ES-I3 (cell line): ENCODE results near the gene ICOSLG.

Experiments used
- H3K36me3 ChIP-seq: 2 replicates; pipeline ENCODE4 v1.6.1; 2013; ENCODE audit warnings: mild to moderate bottlenecking, low read length, control low read depth, moderate library complexity; ENCODE audit not compliant: insufficient read depth
- H3K4me1 ChIP-seq: 2 replicates; pipeline ENCODE4 v1.6.1; 2013; ENCODE audit warnings: mild to moderate bottlenecking, control low read depth, low read length; ENCODE audit not compliant: insufficient read depth
- H3K9ac ChIP-seq: 2 replicates; pipeline ENCODE4 v1.6.1; 2013; ENCODE audit warnings: low read depth, mild to moderate bottlenecking, low read length, moderate library complexity
- H3K9me3 ChIP-seq: 2 replicates; pipeline ENCODE4 v1.6.1; 2013; ENCODE audit warnings: mild to moderate bottlenecking, low read length, moderate library complexity; ENCODE audit not compliant: control insufficient read depth, insufficient read depth

The ICOSLG gene

DNA sequence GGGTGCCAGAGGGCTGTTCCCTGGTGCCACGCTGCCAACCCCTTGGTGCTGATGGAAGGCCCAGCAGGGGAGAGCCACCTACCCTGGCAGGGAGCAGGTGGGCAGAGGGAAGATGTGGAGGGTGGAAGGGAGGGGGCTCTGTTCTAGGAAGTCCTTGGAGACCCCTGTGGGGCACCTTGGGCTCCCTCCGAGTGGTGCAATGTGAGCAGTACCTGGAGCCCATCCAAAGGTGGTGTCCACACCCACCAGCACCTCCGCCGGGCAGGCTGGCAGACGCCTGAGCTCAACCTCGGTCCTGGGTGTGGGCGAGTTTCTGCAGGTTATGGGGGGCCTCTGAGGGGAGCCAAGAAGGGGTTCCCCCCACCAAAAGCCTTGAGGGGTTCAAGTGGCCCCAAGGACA lies 32.3 kb upstream of the ICOSLG start:
- no peaks in the 10 kb centered on the region for H3K4me1 ChIP-seq
- H3K36me3 ChIP-seq, result no peaks in the 10 kb centered on the region
- H3K9me3 ChIP-seq, result no peaks in the 10 kb centered on the region

DNA sequence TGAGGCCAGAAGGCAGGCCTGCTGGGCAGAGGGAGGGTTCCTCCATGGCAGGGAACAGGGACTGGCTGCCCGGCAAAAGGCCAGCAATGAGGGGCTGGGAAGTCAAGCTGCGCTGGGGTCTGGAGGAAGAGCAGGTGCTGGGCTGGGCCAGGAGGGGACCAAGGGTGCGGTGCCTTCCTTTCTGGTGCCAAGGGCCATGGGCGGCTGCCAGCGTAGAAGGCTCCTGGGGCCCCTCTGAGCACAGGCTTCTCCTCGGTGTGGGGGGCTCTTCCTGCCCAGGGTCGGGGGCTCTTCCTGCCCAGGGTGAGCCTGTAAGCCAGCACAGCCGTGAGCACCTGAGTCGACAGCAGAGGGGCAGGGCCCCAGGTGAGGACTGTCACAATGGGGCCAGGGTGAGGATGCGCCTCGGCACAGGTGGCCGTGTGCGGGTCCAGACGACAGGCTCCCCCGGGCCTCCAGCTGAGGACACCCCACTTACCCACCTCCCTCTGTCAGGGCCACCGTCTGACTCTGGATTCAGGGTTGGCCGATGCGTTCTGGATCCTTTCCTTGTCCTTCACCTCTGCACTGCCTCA lies 31.6 kb upstream of the ICOSLG start:
- H3K36me3 ChIP-seq, result no peaks in the 10 kb centered on the region
- H3K4me1 ChIP-seq, result no peaks in the 10 kb centered on the region
- no peaks in the 10 kb centered on the region for H3K9me3 ChIP-seq
- H3K9ac ChIP-seq, result no peak overlapping the region

More for the DNA sequence above, 32.3 kb upstream of the ICOSLG start:
- no peak overlapping the region for H3K9ac ChIP-seq

DNA sequence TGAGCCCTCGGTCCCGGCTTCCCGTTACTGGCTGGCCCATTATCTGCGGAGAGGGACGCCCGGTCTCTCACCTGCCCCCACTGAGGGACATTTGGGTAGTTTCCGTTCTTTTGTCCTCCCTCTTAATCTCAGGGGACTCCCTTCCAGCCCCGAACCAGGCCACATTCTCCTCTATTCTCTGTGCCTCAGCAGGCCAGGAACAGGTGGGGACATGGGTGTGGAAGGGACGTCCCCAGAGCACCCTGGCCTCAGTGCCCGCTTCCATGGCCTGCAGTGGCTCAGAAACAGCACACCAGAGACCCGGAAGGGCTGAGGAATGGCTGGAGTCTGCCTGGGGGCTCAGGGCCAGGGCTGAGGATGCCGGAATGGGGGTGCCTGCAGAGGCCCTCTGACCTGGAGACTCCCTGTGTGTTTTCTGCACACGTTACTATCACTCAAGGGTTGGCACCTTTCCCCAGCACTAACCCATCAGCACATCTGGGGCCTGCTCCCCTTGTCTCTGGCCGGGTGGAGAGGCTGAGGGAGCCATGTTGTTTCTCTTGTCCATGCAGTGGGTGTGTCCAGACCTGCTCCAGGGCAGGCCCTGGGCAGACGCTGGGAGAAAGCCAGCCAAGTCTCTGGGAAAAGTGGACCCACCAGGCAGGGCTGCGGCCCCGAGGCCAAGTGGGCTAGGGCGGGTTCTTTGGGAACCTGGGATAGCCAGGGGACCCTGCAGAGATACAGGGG lies 31.0 kb upstream of the ICOSLG start:
- H3K4me1 ChIP-seq, result no peaks in the 10 kb centered on the region
- no peak overlapping the region for H3K9ac ChIP-seq
- no peaks in the 10 kb centered on the region for H3K9me3 ChIP-seq
- H3K36me3 ChIP-seq, result no peaks in the 10 kb centered on the region

DNA sequence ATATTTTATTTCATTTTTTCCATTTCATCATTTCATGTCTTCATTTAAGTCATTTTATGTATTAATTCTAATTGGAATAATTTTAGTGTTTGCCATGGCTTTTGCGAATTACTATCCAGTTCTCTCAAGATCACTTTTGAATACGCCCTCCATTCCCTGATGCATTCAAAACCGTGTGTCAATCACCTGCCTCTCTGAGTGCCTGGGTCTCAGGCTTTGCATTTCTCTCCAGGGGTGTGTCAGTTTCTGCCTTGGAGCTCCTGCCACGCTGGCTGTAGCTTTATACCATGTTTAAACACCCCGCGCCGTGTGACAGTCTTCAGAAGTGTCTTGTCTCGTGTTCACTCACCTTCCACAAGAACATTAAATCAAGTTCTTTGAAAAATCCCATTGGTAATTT lies 28.3 kb upstream of the ICOSLG start:
- Histone ChIP-seq H3K9ac (no peak overlapping the region), H3K9me3 (no peaks in the 10 kb centered on the region), H3K4me1 (no peaks in the 10 kb centered on the region), H3K36me3 (no peaks in the 10 kb centered on the region)

DNA sequence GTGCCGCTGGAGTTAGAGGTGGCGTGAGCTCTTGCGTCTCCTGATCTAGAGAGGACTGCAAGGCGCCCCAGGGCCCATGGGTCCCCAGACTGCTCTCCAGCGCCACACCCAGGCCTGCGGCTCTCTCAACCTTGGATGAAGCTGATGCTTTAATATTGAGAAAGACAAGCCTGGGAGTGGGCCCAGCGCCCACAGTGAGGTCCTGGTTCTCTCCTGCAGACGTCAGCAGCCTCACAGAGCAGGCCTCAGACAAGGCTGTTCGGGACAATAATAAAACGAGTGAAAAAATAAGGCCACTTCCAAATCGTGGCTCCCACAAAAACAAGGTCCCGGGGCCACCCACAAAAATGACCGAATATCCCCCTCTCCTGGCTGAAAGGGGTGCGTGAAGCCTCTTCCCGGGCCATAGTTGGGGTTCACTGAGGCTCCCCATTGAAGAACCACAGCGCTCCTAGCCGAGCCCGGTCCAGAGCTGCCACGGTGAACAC lies 27.0 kb upstream of the ICOSLG start:
- Histone ChIP-seq H3K9me3 (no peaks in the 10 kb centered on the region), H3K9ac (no peak overlapping the region), H3K36me3 (no peaks in the 10 kb centered on the region), H3K4me1 (peaks cover 8% of the 10 kb centered on the region; the same call in 1 of the 2 replicates)

DNA sequence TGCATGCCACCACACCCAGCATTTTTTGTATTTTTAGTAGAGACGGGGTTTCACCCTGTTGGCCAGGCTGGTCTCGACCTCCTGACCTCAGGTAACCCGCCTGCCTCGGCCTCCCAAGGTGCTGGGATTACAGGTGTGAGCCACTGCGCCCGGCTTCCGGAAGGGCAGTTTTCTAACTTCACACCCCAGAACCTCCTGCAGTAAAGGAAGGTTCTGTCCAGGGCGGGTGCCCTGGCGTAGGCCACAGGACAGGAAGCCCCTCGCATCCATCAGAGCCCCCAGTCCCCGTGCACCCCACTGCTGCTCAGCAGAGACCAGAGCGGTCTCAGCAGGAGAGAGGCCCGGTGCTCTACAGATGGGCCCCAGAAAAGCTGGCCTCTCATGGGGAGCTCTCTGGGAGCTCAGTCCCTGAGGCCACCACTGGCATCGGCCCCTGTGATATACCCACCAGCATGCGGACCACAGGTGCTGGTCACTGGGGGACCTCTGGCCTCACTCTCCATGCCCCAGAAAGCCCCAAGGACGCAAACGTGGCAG lies 25.1 kb upstream of the ICOSLG start:
- peaks cover 8% of the 10 kb centered on the region; the same call in 1 of the 2 replicates for H3K4me1 ChIP-seq
- H3K36me3 ChIP-seq, result no peaks in the 10 kb centered on the region
- no peaks in the 10 kb centered on the region for H3K9me3 ChIP-seq
- H3K9ac ChIP-seq, result no peak overlapping the region

DNA sequence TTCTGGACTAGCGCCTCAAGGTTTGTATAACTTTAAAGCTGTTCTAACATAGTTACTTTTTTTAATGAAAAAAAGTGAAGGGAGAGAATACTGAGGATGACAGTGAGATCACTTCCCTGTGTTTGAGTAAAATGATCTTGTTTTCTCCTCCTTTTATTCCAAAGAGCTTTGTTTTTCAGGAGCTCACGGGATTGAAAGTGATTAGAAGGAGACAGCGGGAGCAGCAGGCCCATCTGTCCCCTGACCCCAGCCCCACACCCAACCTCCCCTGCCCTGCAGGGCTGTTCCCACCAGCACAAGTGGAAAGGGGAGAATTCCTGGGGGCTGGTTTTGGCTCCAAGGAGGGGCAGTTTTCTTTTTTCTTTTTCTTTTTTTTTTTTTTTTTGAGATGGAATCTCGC lies 23.0 kb upstream of the ICOSLG start:
- no peaks in the 10 kb centered on the region for H3K36me3 ChIP-seq
- no peaks in the 10 kb centered on the region for H3K9me3 ChIP-seq
- H3K4me1 ChIP-seq, result peaks cover 8% of the 10 kb centered on the region; the same call in 1 of the 2 replicates
- 0 out of 2 replicates have a peak overlapping the region, but pooled peaks have one; percentile 37 for H3K9ac ChIP-seq

DNA sequence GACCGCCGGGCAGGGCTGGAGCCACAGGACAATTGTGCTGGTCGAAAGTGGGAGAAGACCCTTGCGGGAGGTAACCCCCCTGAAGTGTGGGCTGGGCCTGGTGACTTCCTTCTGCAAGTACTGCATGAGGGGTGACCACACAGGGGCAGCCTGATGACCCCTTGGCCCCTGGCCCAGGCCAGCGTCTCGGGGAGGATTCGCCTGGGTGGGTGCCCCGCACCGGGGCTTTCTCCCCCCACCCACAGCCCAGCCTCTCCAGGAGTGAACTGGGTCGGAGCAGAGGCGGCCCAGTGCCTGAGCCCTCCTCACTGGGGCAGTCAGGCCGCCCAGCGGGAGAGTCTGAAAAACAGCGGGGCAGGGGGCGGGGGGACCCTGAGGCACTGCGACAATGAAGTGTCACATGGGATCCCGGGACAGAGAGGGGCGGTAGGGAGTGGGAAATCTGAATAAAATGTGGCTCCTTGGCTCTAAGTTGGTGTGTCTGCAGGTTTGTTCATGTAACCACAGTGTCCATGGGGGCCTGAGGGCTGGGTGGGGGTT lies 22.5 kb upstream of the ICOSLG start:
- peaks cover 8% of the 10 kb centered on the region; the same call in 1 of the 2 replicates for H3K4me1 ChIP-seq
- no peaks in the 10 kb centered on the region for H3K9me3 ChIP-seq
- no peaks in the 10 kb centered on the region for H3K36me3 ChIP-seq
- peak overlapping the region; percentile 37; the same call in 1 of the 2 replicates for H3K9ac ChIP-seq

DNA sequence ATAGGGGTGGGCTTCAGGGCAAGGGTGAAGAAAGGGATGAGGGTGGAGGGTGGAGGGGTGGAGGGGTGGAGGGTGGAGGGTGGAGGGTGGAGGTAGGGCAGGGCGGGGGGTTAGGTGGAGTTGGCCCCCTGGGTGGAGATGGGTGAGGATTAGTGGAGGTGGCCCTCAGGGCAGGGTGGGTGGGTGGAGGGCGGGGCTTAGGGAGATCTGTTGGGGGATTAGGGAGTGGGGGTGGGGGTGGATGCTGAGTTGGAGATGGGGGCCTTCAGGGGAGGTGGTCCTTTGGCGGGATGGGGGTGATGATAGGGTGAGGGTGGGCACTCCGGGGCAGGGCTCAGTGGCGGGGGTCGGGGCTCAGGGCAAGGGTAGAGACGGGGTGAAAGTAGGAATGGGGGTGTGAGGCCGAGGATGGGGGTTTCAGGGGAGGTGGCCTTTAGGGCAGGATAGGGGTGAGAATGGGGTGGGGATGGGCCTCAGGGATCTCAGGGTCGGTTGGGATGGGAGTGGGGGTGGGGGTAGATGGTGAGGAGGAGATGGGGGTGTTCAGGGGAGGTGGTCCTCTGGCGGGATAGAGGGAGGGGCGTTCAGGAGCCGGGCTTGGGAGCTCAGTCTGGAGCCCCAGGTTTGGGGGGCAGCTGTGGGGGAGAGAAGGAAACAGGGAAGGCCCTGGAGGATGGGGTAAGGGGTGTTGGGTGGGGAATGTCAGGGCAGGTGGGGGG lies 21.8 kb upstream of the ICOSLG start:
- no peak overlapping the region for H3K9ac ChIP-seq
- H3K9me3 ChIP-seq, result no peaks in the 10 kb centered on the region
- peaks cover 8% of the 10 kb centered on the region; the same call in 1 of the 2 replicates for H3K4me1 ChIP-seq
- no peaks in the 10 kb centered on the region for H3K36me3 ChIP-seq

DNA sequence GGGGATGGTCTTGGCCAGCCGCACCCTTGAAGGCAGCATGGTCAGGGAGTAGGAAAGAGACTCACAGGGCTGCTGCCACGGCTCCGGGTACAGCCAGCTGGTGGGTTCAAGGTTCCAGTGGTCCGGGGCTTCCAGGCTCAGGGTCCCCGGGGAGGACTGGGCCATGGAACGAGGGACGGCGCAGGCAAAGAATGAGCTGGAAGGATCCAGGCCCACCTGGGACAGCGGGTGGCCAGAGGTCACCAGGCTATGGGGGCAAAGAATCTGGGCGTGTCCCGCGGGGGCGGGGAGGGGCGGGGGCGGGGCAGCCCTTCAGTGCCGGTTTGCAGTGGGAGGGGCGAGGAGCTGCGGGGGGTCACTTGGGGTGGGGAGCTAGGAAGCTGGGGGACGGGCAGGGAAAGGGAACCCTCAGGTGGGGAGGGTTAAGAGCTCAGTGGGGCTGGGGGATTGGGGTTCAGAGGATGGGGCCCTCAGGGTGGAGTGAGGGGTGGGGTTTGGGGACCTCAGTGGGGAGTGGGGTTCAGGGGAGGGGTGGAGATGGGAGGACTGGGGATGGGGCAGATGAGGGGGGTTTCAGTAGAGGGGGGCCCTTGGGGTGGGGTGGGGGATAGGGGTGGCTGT lies 21.0 kb upstream of the ICOSLG start, which contains the start of gene DNMT3L:
DNMT3L (minus strand) TSS at position 223 of the 621 bp plus-strand sequence. CDS start 638 bp downstream, outside the sequence.
- Histone ChIP-seq H3K4me1 (peaks cover 8% of the 10 kb centered on the region; the same call in 1 of the 2 replicates), H3K9ac (no peak within 1 kb of the TSS; the same call in 1 of the 2 replicates)

DNA sequence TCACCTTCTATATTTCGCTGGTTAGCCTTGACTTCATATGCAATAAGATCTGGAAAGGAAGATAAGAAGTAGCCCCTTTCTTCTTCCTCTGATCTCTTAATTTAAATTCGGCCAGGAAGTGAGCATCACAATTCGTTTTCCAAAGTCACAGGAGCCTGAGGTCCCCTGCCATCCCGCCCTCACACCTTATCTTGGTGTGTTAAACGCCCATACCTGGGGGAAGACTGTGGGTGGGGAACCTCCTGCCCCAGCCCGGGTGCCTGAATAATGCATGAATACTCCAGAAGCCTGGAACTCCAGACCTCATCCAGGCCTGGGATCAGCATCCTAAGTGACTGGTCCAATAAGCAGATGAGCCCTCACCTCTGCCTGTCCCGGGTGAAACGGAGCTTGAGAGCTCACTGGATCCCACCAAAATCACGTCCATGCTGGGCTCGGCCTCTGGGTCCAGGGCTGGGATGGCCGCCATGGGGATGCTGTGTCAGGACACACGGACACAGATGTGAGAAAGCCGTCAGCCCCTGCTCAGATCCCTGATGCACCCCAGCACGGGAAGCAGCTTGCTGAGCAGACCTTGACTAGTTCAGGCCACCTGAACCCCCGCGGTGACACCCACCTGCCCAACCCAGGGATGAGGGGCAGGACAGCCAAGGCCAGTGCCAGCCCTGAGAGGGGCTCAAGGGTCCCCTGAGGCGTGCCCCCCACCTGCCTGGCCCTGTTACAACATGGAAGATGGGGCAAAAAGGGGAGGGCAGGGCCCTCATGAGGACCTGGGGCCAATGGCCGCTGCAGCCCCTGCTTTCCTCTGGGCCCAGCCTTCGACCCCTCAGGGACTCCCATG lies 20.3 kb upstream of the ICOSLG start:
- Histone ChIP-seq H3K36me3 (no peaks in the 10 kb centered on the region), H3K9me3 (no peaks in the 10 kb centered on the region), H3K9ac (no peak overlapping the region; the same call in 1 of the 2 replicates), H3K4me1 (peaks cover 8% of the 10 kb centered on the region; the same call in 1 of the 2 replicates)

More for the DNA sequence above, 21.0 kb upstream of the ICOSLG start, which contains the start of gene DNMT3L:
- Histone ChIP-seq H3K36me3 (no peaks in the 10 kb centered on the region), H3K9me3 (no peaks in the 10 kb centered on the region)

DNA sequence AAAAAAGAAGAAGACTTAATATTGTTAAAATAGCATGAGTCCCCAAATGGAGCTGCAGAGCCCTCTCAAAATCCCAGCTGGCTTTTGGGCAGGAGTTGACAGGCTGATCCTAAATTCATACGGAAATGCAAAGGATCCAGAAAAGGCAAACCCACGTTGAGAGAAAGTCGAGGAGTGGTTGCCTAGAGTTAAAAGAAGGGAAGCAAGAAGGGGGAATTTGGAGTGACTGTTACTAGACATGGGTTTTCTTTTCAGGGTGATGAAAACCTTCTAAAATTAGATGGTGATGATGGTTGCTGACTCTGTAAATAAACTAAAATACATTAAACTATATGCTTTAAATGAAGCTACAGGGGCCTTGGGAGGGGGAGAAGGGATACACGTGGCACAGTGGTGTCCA lies 19.3 kb upstream of the ICOSLG start:
- Histone ChIP-seq H3K4me1 (peaks cover 8% of the 10 kb centered on the region; the same call in 1 of the 2 replicates), H3K36me3 (no peaks in the 10 kb centered on the region), H3K9ac (no peak overlapping the region), H3K9me3 (no peaks in the 10 kb centered on the region)
